Measurements from ENCODE around the gene IRAK2.
"Not testable (repeated sequence)": the region's sequence is repeated elsewhere in the genome, so short reads cannot be mapped to it uniquely, and the experiment has no call there.

Gene IRAK2, protein sequence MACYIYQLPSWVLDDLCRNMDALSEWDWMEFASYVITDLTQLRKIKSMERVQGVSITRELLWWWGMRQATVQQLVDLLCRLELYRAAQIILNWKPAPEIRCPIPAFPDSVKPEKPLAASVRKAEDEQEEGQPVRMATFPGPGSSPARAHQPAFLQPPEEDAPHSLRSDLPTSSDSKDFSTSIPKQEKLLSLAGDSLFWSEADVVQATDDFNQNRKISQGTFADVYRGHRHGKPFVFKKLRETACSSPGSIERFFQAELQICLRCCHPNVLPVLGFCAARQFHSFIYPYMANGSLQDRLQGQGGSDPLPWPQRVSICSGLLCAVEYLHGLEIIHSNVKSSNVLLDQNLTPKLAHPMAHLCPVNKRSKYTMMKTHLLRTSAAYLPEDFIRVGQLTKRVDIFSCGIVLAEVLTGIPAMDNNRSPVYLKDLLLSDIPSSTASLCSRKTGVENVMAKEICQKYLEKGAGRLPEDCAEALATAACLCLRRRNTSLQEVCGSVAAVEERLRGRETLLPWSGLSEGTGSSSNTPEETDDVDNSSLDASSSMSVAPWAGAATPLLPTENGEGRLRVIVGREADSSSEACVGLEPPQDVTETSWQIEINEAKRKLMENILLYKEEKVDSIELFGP

DNA sequence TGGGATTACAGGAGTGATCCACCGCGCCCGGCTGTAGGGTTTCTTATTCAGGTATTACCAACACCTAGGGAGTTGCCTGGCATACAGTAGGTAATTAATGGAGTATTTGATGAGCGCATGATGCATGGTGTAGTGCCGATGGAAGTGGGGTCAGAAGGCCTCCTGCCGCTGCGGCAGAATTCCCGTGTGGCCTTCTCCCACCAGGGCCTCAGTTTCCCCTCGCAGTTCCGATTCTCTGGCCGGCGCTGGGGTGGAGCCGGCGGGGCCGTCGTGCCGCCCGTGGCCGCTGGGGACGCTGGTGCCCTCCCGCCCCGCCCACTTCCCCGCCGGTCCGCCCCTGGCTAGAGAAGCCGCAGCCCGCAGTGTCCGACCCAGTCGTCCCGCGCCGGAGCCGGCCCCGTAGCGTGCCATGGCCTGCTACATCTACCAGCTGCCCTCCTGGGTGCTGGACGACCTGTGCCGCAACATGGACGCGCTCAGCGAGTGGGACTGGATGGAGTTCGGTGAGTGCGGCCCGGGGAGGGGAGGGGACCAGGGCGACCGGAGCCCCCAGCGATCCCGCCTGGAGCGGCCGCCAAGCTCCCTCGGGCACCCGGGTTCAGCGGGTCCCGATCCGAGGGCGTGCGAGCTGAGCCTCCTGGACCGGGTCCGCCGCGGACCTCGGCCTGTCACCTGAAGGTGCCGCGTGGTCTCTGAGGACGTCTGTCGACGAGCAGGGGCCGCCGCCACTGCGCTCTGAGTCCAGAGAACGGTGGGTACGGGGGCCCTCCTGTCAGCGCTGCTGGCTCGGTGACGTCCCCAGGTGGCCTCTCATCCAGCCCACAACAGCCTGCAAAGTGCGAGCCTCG, at the start of gene IRAK2:
IRAK2 (plus strand) TSS at position 374 of the 848 bp plus-strand sequence; CDS start at position 410, 36 bp downstream.
- FAIRE-seq, result no peak
- peak; percentile 91 for DNase-seq (ENCODE audit: low spot score)

DNA sequence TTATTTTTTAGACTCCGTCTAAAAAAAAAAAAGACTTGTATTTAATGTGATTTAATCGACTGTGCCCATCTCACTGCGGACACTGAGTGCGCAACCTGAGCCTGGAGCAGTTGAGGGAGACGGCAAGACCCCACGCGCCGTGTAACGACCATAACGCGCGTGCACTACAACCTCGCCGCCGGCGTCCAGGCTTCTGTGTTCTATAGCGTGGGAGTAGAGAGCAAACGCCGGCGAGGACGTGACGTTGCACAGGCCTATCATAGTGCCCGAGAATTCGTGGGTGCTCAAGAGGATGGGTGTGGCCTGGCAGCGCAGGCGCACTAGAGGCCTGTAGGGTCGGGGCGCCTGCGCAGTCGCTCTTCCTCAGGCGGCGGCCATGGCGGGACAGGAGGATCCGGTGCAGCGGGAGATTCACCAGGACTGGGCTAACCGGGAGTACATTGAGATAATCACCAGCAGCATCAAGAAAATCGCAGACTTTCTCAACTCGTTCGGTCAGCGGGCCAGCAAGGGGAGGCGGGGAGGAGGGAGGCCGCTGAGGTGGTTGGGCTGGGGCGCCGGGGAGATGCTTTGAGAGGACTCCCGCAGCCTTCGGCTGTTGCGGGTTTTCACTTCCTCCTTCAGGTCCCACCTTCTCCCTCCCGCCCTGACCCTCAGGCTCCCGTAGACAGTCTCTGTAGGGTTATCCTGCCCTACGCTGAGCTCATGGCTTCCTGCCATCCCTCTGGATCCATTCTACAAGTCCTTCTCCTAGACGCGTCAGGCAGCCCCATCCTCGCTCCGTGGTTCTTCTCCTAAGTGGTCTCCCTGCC, 49.2 kb upstream of the IRAK2 start, which contains the start of gene BRK1:
BRK1 (plus strand) TSS at position 350 of the 812 bp plus-strand sequence; CDS start at position 377, 27 bp downstream.
- DNase-seq (ENCODE audit: low spot score) (peak; percentile 99), FAIRE-seq (peak; percentile 65)

DNA sequence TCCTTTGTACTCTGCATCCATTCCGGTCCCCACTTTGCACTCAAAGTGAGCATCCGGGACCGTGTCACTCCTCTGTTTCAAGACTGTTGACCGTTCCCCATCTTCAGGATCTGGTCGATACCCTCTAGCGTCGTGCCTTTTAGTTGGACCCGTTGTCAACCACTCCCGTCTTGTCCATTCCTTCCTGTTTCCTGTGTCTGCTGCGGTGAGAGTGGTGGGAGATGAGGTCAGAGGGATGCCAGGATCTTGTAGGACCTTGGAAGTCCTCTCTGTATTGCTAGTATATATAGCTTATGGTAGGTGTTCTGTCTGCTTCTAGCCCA, 48.6 kb upstream of the IRAK2 start:
- peak; percentile 28 for DNase-seq (ENCODE audit: low spot score)
- FAIRE-seq, result no peak

DNA sequence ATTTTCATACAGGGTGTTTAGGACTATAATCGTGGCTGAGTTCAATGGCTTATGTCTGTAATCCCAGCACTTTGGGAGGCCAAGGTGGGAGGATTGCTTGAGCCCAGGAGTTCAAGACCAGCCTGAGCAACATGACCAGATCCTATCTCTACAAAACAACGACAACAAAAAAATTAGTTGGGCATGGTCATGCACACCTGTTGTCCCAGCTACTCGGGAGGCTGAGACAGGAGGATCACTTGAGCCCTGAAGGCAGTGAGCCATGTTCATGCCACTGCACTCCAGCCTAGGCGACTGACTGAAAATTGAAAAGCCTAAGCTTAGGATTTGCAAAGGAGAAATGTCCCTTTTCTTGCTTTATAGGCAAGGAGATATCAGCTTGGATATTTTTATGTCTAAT, 47.8 kb upstream of the IRAK2 start:
- no peak for DNase-seq (ENCODE audit: low spot score)
- no peak for FAIRE-seq

DNA sequence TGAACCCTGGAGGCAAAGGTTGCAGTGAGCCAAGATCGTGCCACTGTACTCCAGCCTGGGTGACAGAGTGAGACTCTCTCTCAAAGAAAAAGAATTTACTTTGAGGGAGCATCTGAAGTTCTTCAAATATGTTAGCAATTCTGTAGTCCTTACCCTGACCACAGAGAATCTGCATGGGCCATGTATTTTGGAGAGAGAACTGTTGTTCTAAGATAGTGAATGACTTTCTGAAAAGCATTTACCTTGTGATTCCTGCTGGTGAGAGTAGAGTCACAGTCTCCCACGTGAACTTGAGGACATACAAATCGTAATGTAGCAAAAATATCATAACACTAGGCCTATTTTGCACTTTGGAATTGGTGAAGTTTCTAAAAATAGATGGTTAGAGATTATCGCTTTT, 45.3 kb upstream of the IRAK2 start:
- DNase-seq (ENCODE audit: low spot score) (no peak), FAIRE-seq (no peak)

- no peak for FAIRE-seq
Observed at GRCh38 chr3:10121064-10121463, 43.7 kb upstream of the IRAK2 start.

GRCh38 chr3:10122724-10123123, 42.0 kb upstream of the IRAK2 start:
- no peak for FAIRE-seq
- no peak for DNase-seq (ENCODE audit: low spot score)

More at GRCh38 chr3:10121064-10121463, 43.7 kb upstream of the IRAK2 start:
- DNase-seq (ENCODE audit: low spot score), result no peak

DNA sequence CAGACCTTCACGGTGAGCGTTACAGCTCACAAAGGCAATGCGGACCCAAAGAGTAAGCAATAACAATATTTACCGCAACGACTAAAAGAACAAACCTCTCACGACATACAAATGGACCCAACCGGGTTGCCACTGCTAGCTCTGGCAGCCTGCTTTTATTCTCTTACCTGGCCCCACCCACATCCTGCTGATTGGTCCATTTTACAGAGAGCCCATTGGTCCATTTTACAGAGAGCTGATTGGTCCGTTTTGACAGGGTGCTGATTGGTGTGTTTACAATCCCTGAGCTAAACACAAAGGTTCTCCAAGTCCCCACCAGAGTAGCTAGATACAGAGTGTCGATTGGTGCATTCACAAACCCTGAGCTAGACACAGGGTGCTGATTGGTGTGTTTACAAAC, 28.8 kb upstream of the IRAK2 start:
- FAIRE-seq; DNase-seq (ENCODE audit: low spot score): not testable (repeated sequence)

- DNase-seq (ENCODE audit: low spot score), result no peak
- FAIRE-seq, result no peak
Observed at GRCh38 chr3:10136426-10137005, 28.2 kb upstream of the IRAK2 start.

GRCh38 chr3:10137178-10137577, 27.5 kb upstream of the IRAK2 start:
- no peak for DNase-seq (ENCODE audit: low spot score)
- no peak for FAIRE-seq

GRCh38 chr3:10140996-10141546, 23.6 kb upstream of the IRAK2 start:
- no peak for DNase-seq (ENCODE audit: low spot score)
- FAIRE-seq, result no peak

DNA sequence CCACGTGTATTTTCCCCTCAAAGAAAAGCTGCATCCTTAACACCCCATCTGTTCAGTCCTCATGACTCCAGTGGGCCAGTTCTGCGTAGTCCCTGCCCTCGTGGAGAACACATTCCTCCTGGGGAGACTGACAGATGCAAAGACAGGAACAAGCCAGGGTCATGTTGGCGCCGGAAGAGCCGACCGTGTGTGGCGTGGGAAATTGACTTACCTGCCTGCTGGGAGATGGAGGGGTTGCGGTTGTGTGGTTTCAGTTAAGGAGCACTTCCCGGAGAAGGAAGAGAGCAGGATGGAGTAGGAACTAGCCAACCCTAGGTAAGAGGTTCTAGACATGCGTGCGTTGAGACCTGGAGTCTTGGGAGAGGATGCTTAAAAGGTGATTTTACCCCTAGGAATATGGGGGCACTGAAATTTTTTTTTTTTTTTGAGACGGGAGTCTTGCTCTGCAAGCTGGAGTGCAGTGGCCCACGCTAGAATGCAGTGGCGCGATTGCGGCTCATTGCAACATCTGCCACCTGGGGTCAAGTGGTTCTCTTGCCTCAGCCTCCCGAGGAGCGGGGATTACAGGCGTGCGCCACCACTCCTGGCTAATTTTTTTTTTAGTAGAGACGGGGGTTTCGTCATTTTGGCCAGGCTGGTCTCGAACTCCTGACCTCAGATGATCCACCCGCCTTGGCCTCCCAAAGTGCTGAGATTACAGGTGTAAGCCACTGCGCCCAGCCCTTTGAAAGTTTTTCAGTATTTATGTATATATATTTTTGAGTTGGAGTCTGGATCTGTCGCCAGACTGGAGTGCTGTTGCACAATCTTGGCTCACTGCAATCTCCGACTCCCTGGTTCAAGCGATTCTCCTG, 21.8 kb upstream of the IRAK2 start:
- DNase-seq (ENCODE audit: low spot score) (peak; percentile 21), FAIRE-seq (no peak)

DNA sequence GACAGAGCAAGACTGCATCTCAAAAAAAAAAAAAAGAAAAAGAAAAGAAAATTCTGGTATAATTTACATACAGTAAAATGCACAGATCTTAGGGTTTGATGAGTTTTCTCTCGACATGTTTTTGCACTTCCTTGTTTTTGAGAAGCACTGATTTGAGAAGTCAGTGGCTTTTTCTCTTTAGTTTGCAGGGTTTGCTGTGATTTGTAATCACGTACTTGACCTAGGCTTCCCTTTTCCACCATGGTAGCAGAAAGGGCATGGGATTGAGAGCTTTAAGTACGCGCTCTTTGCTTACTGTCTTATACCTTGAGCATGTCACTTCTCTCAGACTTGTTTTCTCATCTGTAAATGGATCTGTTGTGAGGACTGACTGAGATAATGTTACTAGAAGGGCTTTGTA, 19.0 kb upstream of the IRAK2 start:
- DNase-seq (ENCODE audit: low spot score) (no peak), FAIRE-seq (no peak)

DNA sequence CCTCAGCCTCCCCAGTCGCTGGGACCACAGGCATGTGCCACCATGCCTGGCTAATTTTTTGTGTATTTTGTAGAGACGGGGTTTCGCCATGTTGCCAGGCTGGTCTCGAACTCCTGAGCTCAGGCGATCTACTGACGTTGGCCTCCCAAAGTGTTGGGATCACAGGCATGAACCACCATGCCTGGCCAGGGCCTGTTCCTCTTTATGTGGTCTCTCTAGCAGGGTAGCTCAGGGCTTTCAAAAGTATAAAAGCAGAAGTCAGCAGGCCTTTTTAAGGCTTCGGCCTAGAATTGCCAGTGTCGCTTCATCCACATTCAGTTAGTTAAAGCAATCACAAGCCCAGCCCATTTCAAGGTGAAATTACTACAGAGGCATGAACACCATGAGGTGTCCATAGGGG, 15.5 kb upstream of the IRAK2 start:
- DNase-seq (ENCODE audit: low spot score) (no peak), FAIRE-seq (no peak)

GRCh38 chr3:10150987-10151386, 13.7 kb upstream of the IRAK2 start:
- DNase-seq (ENCODE audit: low spot score) (no peak), FAIRE-seq (no peak)

DNA sequence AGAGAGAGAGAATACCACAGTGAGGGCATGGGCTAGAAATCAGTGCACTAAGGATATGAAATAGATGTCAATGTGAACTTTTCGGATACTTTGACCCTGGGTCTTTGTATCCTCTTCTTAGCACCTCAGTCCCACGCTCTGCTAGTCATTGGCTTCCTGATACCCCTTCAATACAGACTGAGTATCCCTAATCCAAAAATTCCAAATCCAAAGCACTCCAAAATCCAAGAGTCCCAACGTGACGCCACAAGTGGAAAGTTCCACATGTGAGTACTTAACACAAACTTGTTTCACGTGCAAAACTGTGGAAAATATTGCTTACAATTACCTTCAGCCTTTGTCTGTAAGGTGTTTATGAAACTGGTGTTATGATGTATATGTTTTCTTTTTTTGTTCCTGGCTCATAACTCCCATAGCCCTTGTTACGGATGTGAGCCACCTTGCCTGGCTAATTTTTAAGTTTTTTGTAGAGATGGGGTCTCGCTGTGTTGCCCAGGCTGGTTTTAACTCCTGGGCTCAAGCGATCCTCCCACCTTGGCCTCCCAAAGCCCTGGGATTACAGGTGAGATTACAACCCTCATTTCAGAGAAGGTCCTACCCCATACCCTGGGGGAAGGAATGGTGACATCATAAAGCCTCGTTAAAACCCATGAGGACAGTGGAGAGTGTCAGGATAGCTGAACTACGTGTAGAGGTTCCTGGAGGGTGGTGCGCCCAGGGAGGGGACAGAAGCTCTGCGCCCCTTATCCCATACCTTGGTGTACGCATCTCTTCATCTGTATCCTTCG, 10.2 kb upstream of the IRAK2 start:
- FAIRE-seq, result no peak

GRCh38 chr3:10155123-10155472, 9.6 kb upstream of the IRAK2 start:
- FAIRE-seq, result no peak
- no peak for DNase-seq (ENCODE audit: low spot score)

More for the DNA sequence above, 10.2 kb upstream of the IRAK2 start:
- DNase-seq (ENCODE audit: low spot score), result no peak

DNA sequence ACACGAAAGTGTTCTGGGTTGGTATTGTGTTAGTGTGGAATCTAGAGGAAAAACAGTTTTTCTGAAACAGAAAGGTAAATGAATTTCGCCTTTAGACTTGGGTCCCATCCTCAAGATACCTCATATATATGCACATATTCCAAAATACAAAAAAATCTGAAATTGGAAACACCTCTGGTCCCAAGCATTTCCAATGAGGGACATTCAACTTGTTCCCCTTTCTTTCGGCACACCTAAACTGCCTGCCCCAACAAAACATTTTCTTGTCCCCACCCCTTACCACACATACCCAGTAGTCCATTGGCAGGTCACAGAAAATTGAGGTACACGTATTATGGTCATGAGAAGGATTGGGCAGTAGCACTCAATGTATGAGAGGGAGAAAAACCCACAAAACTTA, 9.1 kb upstream of the IRAK2 start:
- DNase-seq (ENCODE audit: low spot score) (no peak), FAIRE-seq (no peak)

- DNase-seq (ENCODE audit: low spot score) (no peak), FAIRE-seq (no peak)
Observed at GRCh38 chr3:10157031-10157430, 7.7 kb upstream of the IRAK2 start.
